IPS-20b (cell line): ENCODE data around the gene UBXN11.

Experiments
- H3K27ac ChIP-seq: one replicate; pipeline ENCODE4 v1.5.1; 2013; ENCODE audit warnings: low read length
- H3K27me3 ChIP-seq: 2 replicates; pipeline ENCODE4 v1.6.1; 2013; ENCODE audit warnings: mild to moderate bottlenecking, low read length, inconsistent platforms; ENCODE audit not compliant: insufficient read depth
- H3K36me3 ChIP-seq: 2 replicates; pipeline ENCODE4 v1.6.1; 2013; ENCODE audit warnings: low read depth, mild to moderate bottlenecking, inconsistent platforms, low read length, moderate library complexity; ENCODE audit not compliant: insufficient read depth
- H3K4me1 ChIP-seq: 2 replicates; pipeline ENCODE4 v1.6.1; 2013; ENCODE audit warnings: mild to moderate bottlenecking, control low read depth, inconsistent platforms, low read length, moderate library complexity; ENCODE audit not compliant: insufficient read depth
- H3K4me3 ChIP-seq: 2 replicates; pipeline ENCODE4 v1.5.1; 2013; ENCODE audit warnings: mild to moderate bottlenecking, low read length, inconsistent platforms
- H3K9ac ChIP-seq: 2 replicates; pipeline ENCODE4 v1.6.1; 2013; ENCODE audit warnings: low read depth, mild to moderate bottlenecking, inconsistent platforms, low read length, moderate library complexity
- H3K9me3 ChIP-seq: 2 replicates; pipeline ENCODE4 v1.6.1; 2013; ENCODE audit warnings: mild to moderate bottlenecking, low read depth, low read length, inconsistent platforms; ENCODE audit not compliant: insufficient read depth

Gene UBXN11

DNA sequence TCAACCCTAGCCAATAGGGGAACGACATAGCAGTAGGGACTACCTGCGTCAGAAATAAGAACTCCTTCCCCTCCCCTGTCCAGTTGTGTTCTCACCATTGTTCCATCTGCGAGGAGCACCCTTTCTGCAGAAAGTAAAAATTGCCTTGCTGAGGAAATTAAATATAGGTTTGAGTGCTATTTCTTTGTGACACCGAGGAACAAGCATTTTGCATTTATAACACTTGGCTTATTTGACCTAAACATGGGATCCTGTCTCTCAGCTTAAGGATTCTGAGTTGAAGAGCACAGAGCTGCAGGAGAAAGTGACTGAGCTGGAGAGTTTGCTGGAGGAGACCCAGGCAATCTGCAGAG, 37.3 kb downstream of the UBXN11 start:
- no peaks in the 10 kb centered on the region for H3K4me1 ChIP-seq
- H3K36me3 ChIP-seq: peaks cover 85% of the 10 kb centered on the region
- peaks cover 11% of the 10 kb centered on the region; the same call in 1 of the 2 replicates for H3K9me3 ChIP-seq
- H3K27ac ChIP-seq: no peak overlapping the region
- H3K9ac ChIP-seq: no peak overlapping the region
- H3K27me3 ChIP-seq: no peaks in the 10 kb centered on the region
- no peak overlapping the region for H3K4me3 ChIP-seq

DNA sequence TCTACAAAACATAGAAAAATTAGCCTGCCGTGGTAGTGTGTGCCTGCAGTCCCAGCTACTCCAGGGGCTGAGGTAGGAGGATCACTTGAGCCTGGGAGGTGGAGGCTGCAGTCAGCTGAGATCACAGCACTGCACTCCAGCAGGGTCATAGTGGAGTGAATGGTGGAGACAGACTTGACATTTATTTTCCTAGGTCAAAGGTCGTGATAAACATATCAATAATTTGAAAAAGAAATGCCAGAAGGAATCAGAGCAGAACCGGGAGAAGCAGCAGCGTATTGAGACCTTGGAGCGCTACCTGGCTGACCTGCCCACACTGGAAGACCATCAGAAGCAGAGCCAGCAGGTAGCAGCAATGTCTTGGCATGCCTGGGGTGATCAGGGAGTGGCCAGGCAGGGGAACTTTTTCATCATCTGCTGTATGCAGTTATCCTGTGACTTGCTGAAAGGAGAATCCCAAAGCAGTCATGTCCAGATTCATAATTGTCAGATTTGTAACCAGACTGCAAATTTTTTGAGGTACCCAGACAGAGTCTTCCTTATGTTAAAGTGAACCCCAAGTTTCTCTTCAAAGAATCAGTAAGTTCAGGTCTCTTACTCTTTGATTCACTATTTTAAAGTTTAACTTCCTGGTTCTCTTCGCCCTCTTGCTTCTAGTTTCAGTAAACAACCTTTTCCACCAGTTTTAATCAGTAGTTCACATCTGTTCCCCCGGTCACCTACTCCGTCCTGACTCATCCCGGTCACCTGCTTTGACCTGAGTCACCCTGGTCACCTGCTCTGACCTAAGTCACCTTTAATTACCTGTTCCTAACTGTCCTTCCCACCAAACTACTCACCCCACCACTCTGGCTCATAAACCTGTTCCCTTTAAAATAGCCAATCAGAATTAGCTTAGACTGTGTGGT, 37.9 kb downstream of the UBXN11 start:
- Histone ChIP-seq H3K9ac (no peak overlapping the region), H3K9me3 (peaks cover 11% of the 10 kb centered on the region; the same call in 1 of the 2 replicates), H3K4me3 (no peak overlapping the region), H3K36me3 (peaks cover 89% of the 10 kb centered on the region), H3K27me3 (no peaks in the 10 kb centered on the region), H3K4me1 (no peaks in the 10 kb centered on the region), H3K27ac (no peak overlapping the region)

GRCh38 chr1:26265405-26265804, 41.0 kb downstream of the UBXN11 start:
- Histone ChIP-seq H3K4me1 (no peaks in the 10 kb centered on the region), H3K27me3 (no peaks in the 10 kb centered on the region), H3K4me3 (no peak overlapping the region), H3K9ac (no peak overlapping the region), H3K9me3 (peaks cover 11% of the 10 kb centered on the region; the same call in 1 of the 2 replicates), H3K36me3 (peaks cover 89% of the 10 kb centered on the region), H3K27ac (no peak overlapping the region)

- Histone ChIP-seq H3K4me1 (no peaks in the 10 kb centered on the region), H3K4me3 (no peak overlapping the region), H3K27me3 (no peaks in the 10 kb centered on the region), H3K27ac (no peak overlapping the region), H3K9me3 (no peaks in the 10 kb centered on the region), H3K36me3 (peaks cover 91% of the 10 kb centered on the region), H3K9ac (no peak overlapping the region)
Observed at GRCh38 chr1:26263212-26263611, 43.2 kb downstream of the UBXN11 start.

- H3K9ac ChIP-seq: no peak overlapping the region
- no peaks in the 10 kb centered on the region for H3K9me3 ChIP-seq
Observed at GRCh38 chr1:26259578-26259977, 46.9 kb downstream of the UBXN11 start.

GRCh38 chr1:26259005-26259404, 47.4 kb downstream of the UBXN11 start:
- Histone ChIP-seq H3K4me1 (no peaks in the 10 kb centered on the region), H3K4me3 (no peak overlapping the region), H3K9me3 (no peaks in the 10 kb centered on the region), H3K27me3 (no peaks in the 10 kb centered on the region), H3K27ac (no peak overlapping the region), H3K36me3 (peaks cover 86% of the 10 kb centered on the region), H3K9ac (no peak overlapping the region)

More at GRCh38 chr1:26259578-26259977, 46.9 kb downstream of the UBXN11 start:
- Histone ChIP-seq H3K27me3 (no peaks in the 10 kb centered on the region), H3K4me3 (no peak overlapping the region), H3K4me1 (no peaks in the 10 kb centered on the region), H3K27ac (no peak overlapping the region), H3K36me3 (peaks cover 90% of the 10 kb centered on the region)

- Histone ChIP-seq H3K9ac (no peak overlapping the region), H3K27me3 (no peaks in the 10 kb centered on the region), H3K36me3 (peaks cover 78% of the 10 kb centered on the region), H3K4me3 (no peak overlapping the region), H3K27ac (no peak overlapping the region), H3K9me3 (no peaks in the 10 kb centered on the region), H3K4me1 (no peaks in the 10 kb centered on the region)
Observed at GRCh38 chr1:26257222-26257621, 49.2 kb downstream of the UBXN11 start.

DNA sequence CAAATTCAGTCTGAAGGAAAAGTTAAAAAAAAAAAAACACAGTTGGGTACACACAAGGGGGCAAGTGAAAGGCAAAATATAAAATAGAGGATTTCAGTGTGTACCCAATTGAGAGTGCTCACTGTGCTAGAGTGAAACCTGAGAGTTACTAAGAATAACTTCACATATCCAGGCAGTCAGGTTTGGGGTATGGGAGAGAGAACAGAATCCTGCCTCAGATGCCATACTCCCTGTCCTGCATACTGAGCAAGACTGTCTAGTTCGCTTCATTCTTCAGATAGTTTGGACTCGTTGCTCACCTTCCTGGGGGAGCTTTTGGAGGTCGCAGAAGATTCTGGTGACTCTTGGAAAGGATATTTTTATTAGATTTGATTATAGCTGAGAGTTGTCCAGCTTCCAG, 52.0 kb downstream of the UBXN11 start:
- Histone ChIP-seq H3K9me3 (peaks cover 5% of the 10 kb centered on the region; the same call in 1 of the 2 replicates), H3K9ac (no peak overlapping the region), H3K27ac (no peak overlapping the region), H3K36me3 (peaks cover 70% of the 10 kb centered on the region), H3K4me1 (no peaks in the 10 kb centered on the region), H3K27me3 (no peaks in the 10 kb centered on the region), H3K4me3 (no peak overlapping the region)

- Histone ChIP-seq H3K27me3 (no peaks in the 10 kb centered on the region), H3K36me3 (peaks cover 63% of the 10 kb centered on the region), H3K27ac (no peak overlapping the region), H3K9me3 (peaks cover 5% of the 10 kb centered on the region; the same call in 1 of the 2 replicates), H3K9ac (no peak overlapping the region), H3K4me1 (no peaks in the 10 kb centered on the region), H3K4me3 (no peak overlapping the region)
Observed at GRCh38 chr1:26252718-26253117, 53.7 kb downstream of the UBXN11 start.

DNA sequence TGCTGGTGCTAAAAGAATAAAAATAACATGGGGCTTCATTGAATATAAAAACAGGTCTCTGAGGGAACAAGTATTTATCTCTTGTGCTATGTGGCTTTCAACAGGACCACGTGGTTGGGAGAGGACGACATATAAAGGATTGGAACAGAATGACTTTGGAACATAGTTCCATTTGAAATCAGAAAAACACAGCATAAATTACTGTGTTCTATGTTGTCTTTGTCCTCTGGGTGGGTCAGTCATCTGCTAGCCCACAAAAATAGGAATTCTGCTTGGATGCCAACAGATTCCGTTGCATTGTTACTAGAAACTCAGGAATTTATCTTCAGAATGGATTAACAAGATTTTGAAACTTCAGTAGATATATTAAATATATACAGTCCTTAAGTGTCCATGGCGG, 66.5 kb downstream of the UBXN11 start:
- Histone ChIP-seq H3K4me1 (peaks cover 3% of the 10 kb centered on the region; the same call in 1 of the 2 replicates), H3K27ac (no peak overlapping the region), H3K27me3 (no peaks in the 10 kb centered on the region), H3K9ac (no peak overlapping the region), H3K9me3 (no peaks in the 10 kb centered on the region), H3K36me3 (peaks cover 42% of the 10 kb centered on the region), H3K4me3 (no peak overlapping the region)

- Histone ChIP-seq H3K36me3 (peaks cover 19% of the 10 kb centered on the region), H3K9me3 (no peaks in the 10 kb centered on the region), H3K4me1 (peaks cover 3% of the 10 kb centered on the region; the same call in 1 of the 2 replicates), H3K9ac (no peak overlapping the region), H3K27me3 (no peaks in the 10 kb centered on the region), H3K4me3 (no peak overlapping the region), H3K27ac (no peak overlapping the region)
Observed at GRCh38 chr1:26237230-26237966, 69.0 kb downstream of the UBXN11 start.
